Suprapubic skin (tissue), 4 donors: ENCODE results near the gene ZNF423.

Experiments used
- CTCF ChIP-seq, 2 donors: fragments of 200-600 bp in 1 of 2; fragments of 450-650 bp in 1 of 2; sonication (generic) in 1 of 2; IDR thresholded peaks; one replicate each; pipeline ENCODE4 v1.5.1; 2016 to 2019; ENCODE audit warnings: antibody characterized with exemption in 2 of 2, mild to moderate bottlenecking in 1 of 2, moderate library complexity in 1 of 2
- POLR2A ChIP-seq, 2 donors: fragments of 450-650 bp; IDR thresholded peaks; one replicate each; pipeline ENCODE4 v1.6.1; 2017; ENCODE audit warnings: antibody characterized with exemption in 2 of 2, mild to moderate bottlenecking in 2 of 2, moderate library complexity in 2 of 2
- POLR2AphosphoS5 ChIP-seq, 3 donors: sonication (generic); formaldehyde crosslinking; IDR thresholded peaks; one replicate each; pipeline ENCODE4 v1.6.1; 2017; ENCODE audit warnings: antibody characterized with exemption in 3 of 3

- TF ChIP-seq POLR2A (IDR thresholded peaks at IDR 0.05) (no peak), CTCF (IDR thresholded peaks at IDR 0.05) (no peak), POLR2AphosphoS5 (IDR thresholded peaks at IDR 0.05) (no peak)
These were observed 382.1 kb downstream of the ZNF423 start for GRCh38 chr16:49473773-49474172.
